ENCODE measurements around the gene RGL4.

The RGL4 gene

GRCh38 chr22:23681026-23681809 is 9.6 kb upstream of the RGL4 start:
- no peak for DNase-seq

GRCh38 chr22:23682077-23682476 is 8.7 kb upstream of the RGL4 start:
- DNase-seq: no peak

GRCh38 chr22:23682827-23683355 is 7.9 kb upstream of the RGL4 start:
- no peak for DNase-seq

GRCh38 chr22:23683545-23683944 is 7.3 kb upstream of the RGL4 start:
- DNase-seq: no peak

GRCh38 chr22:23684026-23684425 is 6.8 kb upstream of the RGL4 start:
- no peak for DNase-seq

- DNase-seq: no peak
Measured at GRCh38 chr22:23684561-23685031, 6.2 kb upstream of the RGL4 start.

- no peak for DNase-seq
Measured at GRCh38 chr22:23685205-23685784, 5.5 kb upstream of the RGL4 start.

- DNase-seq: no peak
Measured at GRCh38 chr22:23686416-23687024, 4.3 kb upstream of the RGL4 start.

GRCh38 chr22:23688121-23688520 is 2.7 kb upstream of the RGL4 start:
- DNase-seq: no peak

- DNase-seq: no peak
Measured at GRCh38 chr22:23688571-23688970, 2.2 kb upstream of the RGL4 start.

GRCh38 chr22:23689414-23689813 is 1.4 kb upstream of the RGL4 start:
- no peak for DNase-seq

- DNase-seq: no peak
Measured at GRCh38 chr22:23691748-23692423, 1.1 kb downstream of the RGL4 start.

GRCh38 chr22:23692598-23693291 is 1.9 kb downstream of the RGL4 start:
- DNase-seq: no peak

- DNase-seq: no peak
Measured at GRCh38 chr22:23693979-23694680, 3.3 kb downstream of the RGL4 start.

GRCh38 chr22:23695141-23695540 is 4.3 kb downstream of the RGL4 start:
- no peak for DNase-seq

- no peak for DNase-seq
Measured at GRCh38 chr22:23695571-23696325, 4.9 kb downstream of the RGL4 start.

GRCh38 chr22:23696326-23696851 is 5.6 kb downstream of the RGL4 start:
- DNase-seq: peak; percentile 86

GRCh38 chr22:23697031-23697970 is 6.5 kb downstream of the RGL4 start:
- no peak for DNase-seq

- no peak for DNase-seq
Measured at GRCh38 chr22:23698094-23698493, 7.3 kb downstream of the RGL4 start.

Data from KG1 (cell line).